GM18519 (cell line): ENCODE results near the gene F12.

ENCODE experiments used
- ATAC-seq: cut with Tn5 transposase; IDR thresholded peaks from one replicate; pipeline ENCODE4 v1.9.1; 2021; ENCODE audit warnings: mild to moderate bottlenecking, moderate library complexity; ENCODE audit not compliant: unreplicated experiment, low FRiP score

The F12 gene

DNA sequence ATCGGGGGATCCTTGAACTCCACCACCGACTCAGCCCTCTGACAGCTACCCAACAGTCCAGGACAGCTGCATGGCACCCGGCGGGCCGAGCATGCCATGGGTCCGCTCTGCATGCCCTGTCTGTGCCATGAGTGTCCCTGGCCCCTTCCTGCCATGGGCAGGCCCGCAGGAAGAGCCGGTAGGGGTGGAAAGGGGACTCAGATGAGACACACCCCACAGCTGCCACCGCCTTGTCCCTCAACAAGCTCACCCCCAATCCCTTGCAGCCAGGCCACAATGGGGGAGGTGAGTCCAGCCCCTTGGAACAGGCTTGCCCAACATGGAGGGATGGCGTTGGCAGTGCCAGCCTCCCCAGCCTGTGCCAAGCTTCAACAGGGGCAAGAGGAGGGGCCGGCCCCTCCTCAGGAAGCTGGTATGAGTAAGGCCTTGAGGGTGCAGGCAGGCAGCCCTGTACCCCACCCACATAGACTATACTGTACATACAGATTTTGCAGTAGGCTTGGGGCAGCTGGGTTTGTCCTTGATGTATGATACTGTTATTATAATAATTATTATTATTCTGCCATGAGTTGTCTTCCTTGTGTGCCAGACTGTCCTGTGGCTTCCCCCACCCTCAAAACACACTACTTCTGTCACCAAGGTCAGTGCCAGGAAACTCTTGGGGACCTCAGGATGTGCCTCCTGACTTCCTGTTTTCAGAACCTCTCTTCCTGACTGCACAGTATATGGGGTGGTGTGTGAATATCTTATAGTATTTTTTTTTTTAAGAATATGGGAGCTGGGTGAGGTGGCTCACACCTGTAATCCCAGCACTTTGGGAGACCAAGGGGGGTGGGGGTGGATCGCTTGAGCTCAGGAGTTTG, 37.1 kb downstream of the F12 start:
- no peak for ATAC-seq

DNA sequence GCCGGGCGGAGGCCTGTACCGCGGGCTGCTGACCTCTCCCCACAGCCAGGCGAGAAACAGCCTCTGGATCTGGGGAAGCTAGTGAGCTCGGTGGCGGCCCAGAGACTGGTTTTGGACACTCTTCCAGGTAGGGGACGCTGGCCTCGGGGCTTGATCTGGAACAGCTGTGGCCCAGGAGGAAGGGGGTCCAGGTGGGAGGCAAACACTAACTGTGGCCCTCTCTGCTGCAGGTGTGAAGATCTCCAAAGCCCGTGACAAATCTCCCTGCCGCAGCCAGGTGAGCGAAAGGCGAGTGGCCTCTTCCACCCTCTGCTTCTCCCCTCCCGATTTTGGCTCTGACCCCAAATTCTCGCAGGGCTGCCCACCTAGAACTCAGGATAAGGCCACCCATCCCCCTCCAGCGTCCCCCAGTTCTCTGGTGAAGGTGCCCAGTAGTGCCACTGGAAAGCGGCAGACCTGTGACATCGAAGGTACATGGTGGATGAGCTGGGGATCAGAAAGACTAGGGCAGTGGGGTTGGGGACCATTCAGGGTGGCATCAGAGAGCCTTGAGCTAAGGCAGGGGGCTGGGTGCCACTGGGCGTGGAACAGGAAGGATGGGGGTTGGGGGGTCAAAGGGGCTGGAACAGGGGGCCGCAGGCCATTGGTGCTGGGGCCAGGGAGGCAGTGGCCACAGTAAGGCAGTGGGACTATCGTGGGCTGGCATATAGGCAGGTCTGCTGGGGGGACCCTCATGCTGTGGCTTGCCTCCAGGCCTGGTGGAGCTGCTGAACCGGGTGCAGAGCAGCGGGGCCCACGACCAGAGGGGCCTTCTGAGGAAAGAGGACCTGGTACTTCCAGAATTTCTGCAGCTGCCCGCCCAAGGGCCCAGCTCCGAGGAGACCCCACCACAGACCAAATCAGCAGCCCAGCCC, 38.0 kb downstream of the F12 start:
- no peak for ATAC-seq

- no peak for ATAC-seq
Observed at GRCh38 chr5:177370488-177371119, 38.8 kb downstream of the F12 start.

- ATAC-seq = no peak
Observed at GRCh38 chr5:177369645-177370440, 39.5 kb downstream of the F12 start.

DNA sequence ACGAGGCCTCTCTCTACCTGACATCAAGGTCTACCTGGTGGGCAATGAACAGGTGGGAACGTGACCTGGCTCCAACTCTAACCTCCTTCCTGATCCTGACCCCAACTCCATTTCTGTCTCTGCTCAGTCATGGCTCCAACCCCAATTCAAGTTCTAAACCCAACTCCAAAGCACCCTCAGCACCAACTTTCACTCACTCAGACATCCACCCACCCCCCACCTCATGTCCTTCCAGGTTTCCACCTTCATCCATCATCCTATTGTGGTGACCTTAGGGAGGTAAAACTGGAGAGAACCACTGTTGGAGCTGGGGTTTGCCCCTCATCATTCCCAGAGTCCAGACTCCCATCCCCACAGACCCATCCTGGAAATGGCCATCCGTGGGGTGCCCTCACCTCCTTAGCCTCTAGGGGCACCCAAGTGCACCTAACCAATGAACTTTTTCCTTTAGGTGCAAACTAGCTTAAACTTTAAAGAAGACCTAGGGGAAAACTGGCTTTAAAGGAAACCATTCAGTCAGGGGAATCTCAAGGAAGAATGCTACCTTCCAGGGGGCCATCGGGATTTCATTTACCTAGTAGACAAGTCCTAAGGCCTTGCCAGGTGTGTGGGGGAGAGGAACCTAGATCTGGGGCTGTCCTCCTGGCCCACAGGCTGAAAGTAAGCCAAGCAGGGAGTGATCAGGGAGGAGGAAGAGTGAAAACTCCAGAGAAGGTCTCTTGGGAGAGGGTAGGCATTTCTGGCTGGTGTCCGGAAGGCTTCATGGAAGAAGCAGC, 40.3 kb downstream of the F12 start:
- no peak for ATAC-seq

DNA sequence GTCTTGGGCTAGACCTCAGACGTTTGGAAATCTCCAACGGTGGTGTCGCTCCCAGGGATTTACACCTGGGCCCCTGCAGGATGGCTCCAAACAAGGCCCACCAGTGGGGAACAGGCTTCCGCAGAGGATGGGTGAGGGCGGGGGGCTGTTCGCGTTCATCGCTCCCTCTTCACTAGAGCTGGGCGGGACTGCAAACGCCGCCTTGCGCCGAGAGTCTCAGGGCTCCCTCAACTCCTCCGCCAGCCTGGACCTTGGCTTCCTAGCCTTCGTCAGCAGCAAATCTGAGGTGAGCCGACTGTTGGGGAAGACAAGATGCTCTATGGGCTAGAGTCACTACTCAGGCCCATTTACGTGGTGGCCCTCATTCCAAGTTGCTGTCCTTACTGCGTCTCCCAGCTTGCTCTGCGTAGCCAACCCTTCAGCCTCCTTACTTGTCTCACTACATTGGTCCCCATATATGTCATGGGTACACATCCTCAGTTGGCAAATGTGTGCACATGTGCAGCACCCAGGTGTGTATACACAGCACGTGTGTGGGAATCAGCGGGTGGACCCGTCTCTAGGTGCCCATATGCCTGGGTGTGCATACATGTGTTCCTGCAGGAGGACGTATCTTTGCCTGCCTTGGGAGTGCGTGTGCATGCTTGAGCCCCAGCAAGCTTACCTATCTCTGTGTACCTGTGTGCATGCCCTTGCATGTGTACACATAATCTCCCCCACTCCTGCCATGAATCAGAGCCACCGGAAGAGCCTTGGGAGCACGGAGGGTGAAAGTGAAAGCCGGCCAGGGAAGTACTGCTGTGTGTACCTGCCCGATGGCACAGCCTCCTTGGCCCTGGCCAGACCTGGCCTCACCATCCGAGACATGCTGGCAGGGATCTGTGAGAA, 41.1 kb downstream of the F12 start:
- no peak for ATAC-seq

GRCh38 chr5:177367323-177367848, 42.0 kb downstream of the F12 start:
- no peak for ATAC-seq

DNA sequence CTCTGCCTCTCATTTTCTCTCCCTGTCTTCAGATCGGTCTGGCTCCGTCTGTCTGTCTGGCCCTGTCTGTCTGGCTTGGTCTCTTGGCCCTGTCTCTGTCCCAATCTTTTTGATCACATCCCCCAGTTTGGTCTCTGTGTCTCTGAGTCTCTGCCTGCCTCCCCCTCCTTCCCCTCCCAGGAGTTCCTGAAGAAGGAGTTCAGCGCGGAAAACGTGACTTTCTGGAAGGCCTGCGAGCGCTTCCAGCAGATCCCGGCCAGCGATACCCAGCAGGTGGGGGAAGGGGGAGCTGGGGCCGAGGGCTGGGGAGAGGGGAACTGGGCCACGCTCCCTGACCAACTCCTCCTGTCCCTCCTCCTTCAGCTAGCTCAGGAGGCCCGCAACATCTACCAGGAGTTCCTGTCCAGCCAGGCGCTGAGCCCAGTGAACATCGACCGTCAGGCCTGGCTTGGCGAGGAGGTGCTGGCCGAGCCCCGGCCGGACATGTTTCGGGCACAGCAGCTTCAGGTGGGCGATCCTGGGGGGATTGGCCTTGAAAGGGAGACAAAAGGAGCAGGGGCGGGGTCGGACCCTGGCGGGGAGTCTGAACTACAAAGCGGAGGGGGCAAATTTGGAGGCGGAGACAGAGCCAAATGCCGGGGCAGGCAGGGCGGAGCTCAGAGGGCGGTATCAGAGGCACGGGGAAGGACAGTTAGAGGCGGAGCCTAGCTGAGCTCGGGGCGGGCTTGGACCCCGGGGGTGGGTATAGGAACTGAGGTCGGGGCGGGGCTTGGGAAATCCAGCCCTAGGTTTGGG, 42.6 kb downstream of the F12 start:
- ATAC-seq = no peak

DNA sequence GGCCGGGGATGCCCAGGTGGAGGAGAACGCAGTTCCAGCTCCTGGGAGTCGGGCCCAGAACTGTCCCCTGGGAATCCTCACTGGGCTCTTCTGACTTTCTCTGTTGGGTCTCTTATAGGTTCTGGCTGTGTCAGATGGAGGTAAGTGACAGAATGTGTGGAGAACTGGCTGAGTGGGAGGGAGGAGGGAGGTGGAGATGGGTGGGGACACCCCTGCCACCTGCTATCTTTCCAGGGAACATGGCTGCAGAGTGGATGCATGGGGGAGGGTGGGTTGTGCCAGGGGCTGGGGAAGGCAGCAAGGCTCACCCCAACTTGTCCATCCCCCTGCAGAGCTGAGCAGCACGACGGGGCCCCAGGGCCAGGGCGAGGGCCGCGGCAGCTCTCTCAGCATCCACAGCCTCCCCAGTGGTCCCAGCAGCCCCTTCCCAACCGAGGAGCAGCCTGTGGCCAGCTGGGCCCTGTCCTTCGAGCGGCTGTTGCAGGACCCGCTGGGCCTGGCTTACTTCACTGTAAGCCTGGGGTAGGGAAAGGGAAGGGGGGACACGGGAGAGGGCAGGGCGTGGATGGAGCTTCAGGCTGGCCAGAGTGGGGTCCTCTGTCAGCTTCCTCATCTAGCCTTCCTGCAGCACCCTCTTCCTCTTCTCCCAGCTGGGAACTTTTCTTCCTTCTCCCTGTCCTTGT, 43.4 kb downstream of the F12 start:
- no peak for ATAC-seq

GRCh38 chr5:177364159-177364962, 45.0 kb downstream of the F12 start:
- ATAC-seq = no peak

DNA sequence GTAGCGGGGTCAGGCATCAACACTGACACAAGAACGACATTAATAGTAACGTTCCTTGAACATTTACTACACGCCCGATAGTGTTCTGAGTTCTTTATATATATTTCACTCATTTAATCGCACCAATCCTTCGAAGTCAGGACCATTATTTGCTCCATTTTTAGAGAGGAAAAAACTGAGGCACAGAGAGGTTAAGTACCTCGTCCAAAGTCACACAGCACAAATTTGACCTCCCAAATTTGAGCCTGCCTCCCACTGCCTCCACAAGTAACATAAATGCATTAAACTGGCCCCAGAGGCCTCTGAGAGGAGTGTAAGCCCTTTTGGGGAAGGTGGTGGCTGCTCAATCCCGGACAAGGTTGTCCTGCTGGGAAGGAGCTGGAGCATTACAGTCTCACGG, 45.8 kb downstream of the F12 start:
- ATAC-seq = no peak

DNA sequence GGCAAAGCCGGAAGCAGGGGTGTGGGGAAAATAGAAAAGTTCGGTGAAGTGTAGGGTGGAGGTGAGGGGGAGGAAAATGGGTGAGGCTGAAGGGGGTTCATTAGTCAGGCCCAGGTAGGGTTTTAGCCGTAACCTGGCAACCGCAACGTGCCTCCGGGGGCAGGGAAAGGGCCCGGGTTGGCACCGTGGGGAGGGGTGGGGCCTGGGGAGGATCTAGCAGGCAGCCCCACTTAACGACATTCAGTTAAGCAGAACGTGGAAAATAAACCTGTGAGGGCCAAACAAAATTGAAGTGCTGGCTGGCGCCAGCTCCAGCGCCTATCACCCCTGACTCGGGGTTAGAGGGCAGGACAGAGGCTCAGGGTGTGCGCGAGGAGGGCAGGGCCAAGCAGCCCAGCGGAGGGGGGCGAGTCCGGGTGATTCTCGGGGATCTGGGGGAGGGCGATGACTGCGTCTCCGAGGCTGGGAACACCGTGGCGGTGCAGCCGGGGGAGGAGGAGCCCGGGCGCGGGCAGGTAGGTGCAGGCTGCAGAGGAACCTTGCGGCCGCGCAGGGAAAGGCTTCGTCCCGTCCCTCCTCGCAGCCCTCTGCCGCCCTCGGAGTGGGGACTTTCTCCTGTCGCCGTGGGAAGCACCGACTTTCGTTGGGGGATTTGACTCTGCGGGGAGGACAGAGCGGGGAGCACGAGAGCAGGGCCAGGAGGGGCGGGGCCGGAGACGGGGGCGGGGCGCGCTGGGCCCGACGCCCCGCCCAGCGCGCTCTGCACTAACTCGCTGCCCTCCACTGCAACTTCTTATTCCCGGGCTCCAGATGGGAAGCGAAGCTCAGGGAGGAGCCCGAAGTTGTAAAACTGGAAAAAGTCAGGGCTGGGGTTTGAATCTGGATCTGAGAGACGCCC, 46.5 kb downstream of the F12 start:
- ATAC-seq = no peak

DNA sequence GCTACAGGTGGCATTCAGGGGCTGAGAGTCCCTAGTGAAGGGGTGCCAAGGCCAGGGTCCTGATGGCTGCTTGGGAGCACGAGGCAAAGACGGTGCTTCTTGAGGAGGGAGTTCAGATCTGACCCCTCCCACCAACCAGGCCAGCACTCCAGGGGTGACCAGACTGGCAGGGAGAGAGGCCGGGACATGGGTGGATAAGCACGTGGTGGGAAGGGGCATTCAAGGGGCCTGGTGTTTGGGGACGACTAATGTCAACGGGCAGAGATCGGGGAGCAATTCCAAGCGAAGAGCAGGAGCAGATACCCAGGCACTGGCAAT, 47.1 kb downstream of the F12 start:
- no peak for ATAC-seq

DNA sequence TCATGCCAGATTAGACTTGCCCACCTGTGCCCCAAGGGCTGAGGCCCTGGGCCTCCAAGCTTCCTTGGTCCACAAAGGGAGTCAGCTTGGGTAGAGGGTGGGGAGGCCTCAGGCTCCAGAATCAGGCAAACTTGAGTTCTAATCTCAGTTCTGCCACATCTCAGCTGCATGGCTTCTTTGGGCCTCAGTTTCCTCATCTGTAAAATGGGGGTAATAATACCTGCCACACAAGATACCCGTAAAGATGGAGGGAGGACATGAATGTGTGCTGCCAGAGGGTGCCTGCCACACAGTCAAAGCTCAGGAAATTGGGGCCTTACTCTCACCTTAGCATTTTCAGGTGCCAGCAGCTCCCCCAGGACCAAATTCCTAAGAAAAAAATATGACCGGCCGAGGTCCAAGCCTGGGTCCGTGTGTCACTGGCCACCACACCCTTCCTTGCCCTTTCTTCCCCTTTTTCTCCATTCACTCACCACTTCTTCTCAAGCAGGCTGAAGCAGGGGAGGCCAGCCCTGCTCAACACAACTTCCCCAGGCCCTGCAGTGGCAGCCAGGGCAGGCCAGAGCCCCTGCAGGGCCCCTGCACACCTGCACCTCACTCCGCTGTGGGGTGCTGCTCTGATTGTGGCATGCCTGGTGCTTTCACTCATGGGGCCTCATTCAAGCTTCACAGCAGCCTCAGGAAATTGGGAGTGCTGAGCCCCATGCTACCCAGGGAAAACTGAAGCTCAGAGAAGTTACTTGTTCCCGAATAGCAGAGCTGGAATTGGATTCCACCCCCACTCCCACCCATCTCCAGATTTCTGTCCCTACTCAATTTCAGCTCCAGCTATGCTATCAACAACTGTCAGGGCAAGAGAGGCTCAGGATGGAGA, 47.7 kb downstream of the F12 start:
- no peak for ATAC-seq
